ENCODE measurements around the gene ESRRA.

DNA sequence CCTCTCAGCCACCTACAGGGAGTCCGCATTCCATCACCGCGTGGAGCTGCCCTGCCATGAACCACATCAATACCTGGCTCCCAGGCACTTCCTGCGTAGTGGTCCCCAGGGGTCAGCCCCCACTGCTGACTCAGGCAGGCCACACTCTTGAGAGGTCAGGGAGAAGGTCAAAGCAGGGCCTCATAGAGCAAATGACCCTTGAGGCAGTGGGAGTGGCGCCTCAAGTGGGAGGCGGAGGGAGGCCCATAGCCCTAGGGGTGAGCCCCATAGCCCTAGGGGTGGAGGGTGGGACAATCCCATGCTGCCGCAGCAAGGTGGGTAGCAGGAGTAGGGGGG, 17.6 kb downstream of the ESRRA start:
- TF ChIP-seq, protein P1, sequence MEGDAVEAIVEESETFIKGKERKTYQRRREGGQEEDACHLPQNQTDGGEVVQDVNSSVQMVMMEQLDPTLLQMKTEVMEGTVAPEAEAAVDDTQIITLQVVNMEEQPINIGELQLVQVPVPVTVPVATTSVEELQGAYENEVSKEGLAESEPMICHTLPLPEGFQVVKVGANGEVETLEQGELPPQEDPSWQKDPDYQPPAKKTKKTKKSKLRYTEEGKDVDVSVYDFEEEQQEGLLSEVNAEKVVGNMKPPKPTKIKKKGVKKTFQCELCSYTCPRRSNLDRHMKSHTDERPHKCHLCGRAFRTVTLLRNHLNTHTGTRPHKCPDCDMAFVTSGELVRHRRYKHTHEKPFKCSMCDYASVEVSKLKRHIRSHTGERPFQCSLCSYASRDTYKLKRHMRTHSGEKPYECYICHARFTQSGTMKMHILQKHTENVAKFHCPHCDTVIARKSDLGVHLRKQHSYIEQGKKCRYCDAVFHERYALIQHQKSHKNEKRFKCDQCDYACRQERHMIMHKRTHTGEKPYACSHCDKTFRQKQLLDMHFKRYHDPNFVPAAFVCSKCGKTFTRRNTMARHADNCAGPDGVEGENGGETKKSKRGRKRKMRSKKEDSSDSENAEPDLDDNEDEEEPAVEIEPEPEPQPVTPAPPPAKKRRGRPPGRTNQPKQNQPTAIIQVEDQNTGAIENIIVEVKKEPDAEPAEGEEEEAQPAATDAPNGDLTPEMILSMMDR (IDR thresholded peaks at IDR 0.05): no peak
- no peak for TF ChIP-seq POLR2A (IDR thresholded peaks at IDR 0.05)

Data from Peyer's patch (tissue), 4 donors.